ENCODE measurements around the gene FGF4. TPM values are rescaled to one million over a fixed set of nuclear protein-coding genes. Genes with fewer than 3 reads are reported as not detected.

FGF4 gene
- total RNA-seq, 4 donors from 2014 or later, result not detected

DNA sequence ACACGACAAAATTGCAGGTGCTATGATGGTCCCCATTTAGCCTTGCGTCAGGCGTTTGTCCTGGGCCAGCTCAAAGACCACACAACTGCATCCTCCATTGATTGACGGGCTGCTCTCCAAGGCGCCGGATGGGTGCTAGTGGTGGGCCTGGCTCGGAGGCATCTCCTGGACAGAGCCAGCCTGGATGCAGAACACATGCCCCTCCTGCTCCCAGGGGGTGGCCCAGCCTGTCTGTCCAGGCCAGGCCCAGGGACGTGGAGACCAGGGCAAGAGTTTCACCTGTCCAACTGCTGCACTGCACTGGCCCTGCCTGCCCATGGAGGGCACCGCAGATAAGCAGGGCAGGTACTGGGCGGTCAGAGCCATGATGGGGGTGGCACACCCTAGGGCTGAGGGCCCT, 47.9 kb downstream of the FGF4 start:
- H3K4me3 ChIP-seq (ENCODE audit: low read depth, poor library complexity, severe bottlenecking), result no peak overlapping the region
- 84 to 85% methylated on average over 8 to 10 of the region's 10 CpGs for WGBS, 2 donors
- TF ChIP-seq, protein P1, sequence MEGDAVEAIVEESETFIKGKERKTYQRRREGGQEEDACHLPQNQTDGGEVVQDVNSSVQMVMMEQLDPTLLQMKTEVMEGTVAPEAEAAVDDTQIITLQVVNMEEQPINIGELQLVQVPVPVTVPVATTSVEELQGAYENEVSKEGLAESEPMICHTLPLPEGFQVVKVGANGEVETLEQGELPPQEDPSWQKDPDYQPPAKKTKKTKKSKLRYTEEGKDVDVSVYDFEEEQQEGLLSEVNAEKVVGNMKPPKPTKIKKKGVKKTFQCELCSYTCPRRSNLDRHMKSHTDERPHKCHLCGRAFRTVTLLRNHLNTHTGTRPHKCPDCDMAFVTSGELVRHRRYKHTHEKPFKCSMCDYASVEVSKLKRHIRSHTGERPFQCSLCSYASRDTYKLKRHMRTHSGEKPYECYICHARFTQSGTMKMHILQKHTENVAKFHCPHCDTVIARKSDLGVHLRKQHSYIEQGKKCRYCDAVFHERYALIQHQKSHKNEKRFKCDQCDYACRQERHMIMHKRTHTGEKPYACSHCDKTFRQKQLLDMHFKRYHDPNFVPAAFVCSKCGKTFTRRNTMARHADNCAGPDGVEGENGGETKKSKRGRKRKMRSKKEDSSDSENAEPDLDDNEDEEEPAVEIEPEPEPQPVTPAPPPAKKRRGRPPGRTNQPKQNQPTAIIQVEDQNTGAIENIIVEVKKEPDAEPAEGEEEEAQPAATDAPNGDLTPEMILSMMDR (IDR thresholded peaks at IDR 0.05), result no peak
- TF ChIP-seq POLR2A (IDR thresholded peaks at IDR 0.05), result no peak
- no peak for DNase-seq (ENCODE audit: low spot score in 2 of 2)
- intact Hi-C loops (cut with DNase I; ENCODE audit: low total_unique reads), result no loop called here

DNA sequence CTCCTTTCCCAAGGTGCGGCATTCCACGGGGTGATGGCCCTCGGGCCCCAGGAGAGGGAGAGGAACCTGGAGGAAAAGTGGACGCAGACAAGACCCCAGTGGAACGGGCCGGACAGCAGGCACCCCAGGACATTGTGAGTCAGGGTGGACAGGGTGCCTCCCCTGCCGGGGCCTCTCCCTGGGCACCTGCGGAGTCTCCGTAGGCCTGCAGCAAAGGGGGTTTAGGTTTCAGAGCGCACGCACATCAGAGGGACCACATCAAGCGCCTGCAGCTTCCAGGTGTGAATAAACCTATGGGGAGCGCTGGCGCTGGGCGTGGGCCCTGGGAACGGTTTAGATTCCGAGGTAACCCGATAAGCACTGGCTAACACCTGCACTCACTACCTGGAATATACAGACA, 48.7 kb downstream of the FGF4 start:
- WGBS, 2 donors, result 29 to 44% methylated on average over 18 of the region's 18 CpGs
- intact Hi-C loops (cut with DNase I; ENCODE audit: low total_unique reads), result no loop called here
- TF ChIP-seq, protein P1 (IDR thresholded peaks at IDR 0.05), result no peak
- TF ChIP-seq POLR2A (IDR thresholded peaks at IDR 0.05), result no peak
- DNase-seq (ENCODE audit: low spot score in 2 of 2), result no peak
- no peak overlapping the region for H3K4me3 ChIP-seq (ENCODE audit: low read depth, poor library complexity, severe bottlenecking)

DNA sequence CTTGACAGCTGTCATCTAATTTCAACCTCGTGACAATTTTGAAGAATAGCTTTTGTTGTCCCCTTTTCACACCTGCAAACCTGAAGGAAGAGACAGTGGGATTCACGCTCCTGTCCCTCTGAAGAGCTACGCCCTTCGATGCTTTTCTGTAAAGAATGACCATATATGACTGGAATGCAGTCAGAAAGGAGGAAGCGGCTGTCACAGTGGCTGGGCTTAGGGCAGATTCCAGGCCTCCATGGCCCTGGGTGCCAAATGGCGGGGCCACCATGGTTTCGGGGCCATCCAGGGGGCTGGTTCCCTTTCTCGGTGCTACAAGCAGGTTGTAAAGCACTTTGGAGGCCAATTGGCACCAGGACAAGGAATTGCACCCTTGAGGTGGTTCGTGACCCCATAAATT, 49.1 kb downstream of the FGF4 start:
- TF ChIP-seq, protein P1 (IDR thresholded peaks at IDR 0.05), result no peak
- TF ChIP-seq POLR2A (IDR thresholded peaks at IDR 0.05), result no peak
- 46 to 49% methylated on average over 8 to 9 of the region's 9 CpGs for WGBS, 2 donors
- intact Hi-C loops (cut with DNase I; ENCODE audit: low total_unique reads), result no loop called here
- no peak overlapping the region for H3K4me3 ChIP-seq (ENCODE audit: low read depth, poor library complexity, severe bottlenecking)
- no peak for DNase-seq (ENCODE audit: low spot score in 2 of 2)

DNA sequence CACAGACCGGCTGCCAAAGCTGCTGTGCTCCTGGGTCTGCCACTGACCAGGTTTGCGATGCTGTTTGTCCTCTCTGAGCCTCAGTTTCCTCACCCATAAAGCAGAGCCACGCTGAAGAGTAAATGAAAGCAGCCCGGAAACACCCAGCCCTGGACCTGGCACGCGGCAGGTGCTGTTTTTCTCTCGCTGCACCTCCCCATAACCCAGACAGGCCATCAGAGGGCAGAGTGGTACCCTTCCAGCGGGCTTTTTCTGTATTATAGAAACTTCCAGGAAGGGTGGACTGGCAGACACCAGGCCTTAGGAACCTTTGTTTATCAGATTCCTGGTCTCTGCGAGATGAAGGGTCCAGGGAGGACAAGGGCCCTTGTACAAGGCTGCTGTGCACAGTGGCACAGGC, 53.4 kb downstream of the FGF4 start:
- intact Hi-C loops (cut with DNase I; ENCODE audit: low total_unique reads), result no loop called here
- WGBS, 2 donors, result 43 to 51% methylated on average over 9 of the region's 9 CpGs
- no peak for DNase-seq (ENCODE audit: low spot score in 2 of 2)
- no peak overlapping the region for H3K4me3 ChIP-seq (ENCODE audit: low read depth, poor library complexity, severe bottlenecking)
- TF ChIP-seq, protein P1 (IDR thresholded peaks at IDR 0.05), result no peak
- no peak for TF ChIP-seq POLR2A (IDR thresholded peaks at IDR 0.05)

DNA sequence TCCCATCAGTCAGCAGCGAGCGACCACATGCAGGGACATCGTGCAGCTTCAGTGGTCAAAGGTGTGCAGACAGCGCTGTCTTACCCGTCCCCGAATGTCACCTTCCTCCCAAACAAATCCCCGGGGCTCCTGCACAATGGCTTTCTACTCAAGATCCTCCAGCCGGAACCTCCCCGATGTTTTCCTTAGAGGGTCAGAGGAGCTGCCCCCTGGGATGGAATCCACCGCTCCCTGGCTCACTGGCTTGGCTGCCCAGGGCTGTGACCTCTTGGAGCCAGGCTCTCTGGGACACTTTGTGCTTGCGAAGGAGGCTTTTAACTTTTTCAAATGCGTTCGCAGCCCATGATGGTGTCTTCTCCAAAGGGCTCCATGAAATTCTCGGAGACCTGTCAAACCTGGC, 54.0 kb downstream of the FGF4 start:
- no peak for TF ChIP-seq POLR2A (IDR thresholded peaks at IDR 0.05)
- TF ChIP-seq, protein P1 (IDR thresholded peaks at IDR 0.05), result no peak
- no peak for DNase-seq (ENCODE audit: low spot score in 2 of 2)
- 37 to 58% methylated on average over 14 of the region's 14 CpGs for WGBS, 2 donors
- intact Hi-C loops (cut with DNase I; ENCODE audit: low total_unique reads), result no loop called here
- no peak overlapping the region for H3K4me3 ChIP-seq (ENCODE audit: low read depth, poor library complexity, severe bottlenecking)

Other genes starting within 250 kb of the FGF4 start
- gene CCND1, start 134.2 kb downstream of the FGF4 start, total RNA-seq, result 100 to 1,000 TPM; 194 to 370 (median 229) TPM
- 10 to 100 TPM; 15.2 to 69.2 (median 27.2) TPM for gene LTO1, start 100.0 kb downstream of the FGF4 start, total RNA-seq
- not detected for gene FGF19, start 71.3 kb downstream of the FGF4 start, total RNA-seq
- gene FGF3, start 44.1 kb upstream of the FGF4 start, total RNA-seq, result not detected